Type B pancreatic cell (in vitro differentiated cells): Measurements from ENCODE around the gene SELENOH. TPM values are rescaled to one million over a fixed set of nuclear protein-coding genes. Genes with fewer than 3 reads are reported as not detected.
A peak's percentile ranks its signal among the peaks of the same experiment; 100 is the strongest.

ENCODE experiments used
- DNase-seq: peaks from one replicate; pipeline ENCODE4 v3.0.0; 2021; ENCODE audit warnings: mixed read lengths; ENCODE audit not compliant: unreplicated experiment; ENCODE audit errors: extremely low spot score
- H3K27ac Mint-ChIP-seq: 2 replicates; pipeline ENCODE4 v1.8.0; 2021; ENCODE audit warnings: mild to moderate bottlenecking, mixed read lengths
- H3K27me3 Mint-ChIP-seq: 2 replicates; pipeline ENCODE4 v1.8.0; 2021; ENCODE audit warnings: mixed read lengths
- H3K36me3 Mint-ChIP-seq: 2 replicates; pipeline ENCODE4 v1.8.0; 2021; ENCODE audit warnings: mixed read lengths
- H3K4me1 Mint-ChIP-seq: one replicate; pipeline ENCODE4 v1.8.0; 2021; ENCODE audit warnings: mixed read lengths; ENCODE audit not compliant: unreplicated experiment
- H3K4me3 Mint-ChIP-seq: 2 replicates; pipeline ENCODE4 v1.8.0; 2021; ENCODE audit warnings: mild to moderate bottlenecking, mixed read lengths
- H3K9me3 Mint-ChIP-seq: 2 replicates; pipeline ENCODE4 v1.8.0; 2021; ENCODE audit warnings: mixed read lengths
- CTCF ChIP-seq: fragments of 200-600 bp; sonication (generic); conservative IDR thresholded peaks from 2 replicates; pipeline ENCODE4 v1.5.0; 2021; ENCODE audit warnings: antibody characterized with exemption, mild to moderate bottlenecking
- total RNA-seq: library from RNA; stranded (reverse); gene quantifications from 2 replicates; pipeline ENCODE4 v1.2.1, GENCODE V29; 2021; ENCODE audit warnings: low replicate concordance

The SELENOH gene
- total RNA-seq, 1 donor from 2014 or later, result 144 TPM

- Mint-ChIP-seq H3K4me3 (peak overlapping the region; percentile 99), H3K9me3 (peaks cover 5% of the 10 kb centered on the region), H3K27me3 (no peaks in the 10 kb centered on the region), H3K4me1 (peaks cover 23% of the 10 kb centered on the region), H3K36me3 (peaks cover 12% of the 10 kb centered on the region), H3K27ac (peak overlapping the region; percentile 100)
- no peak for TF ChIP-seq CTCF
- DNase-seq, result no peak
Observed at GRCh38 chr11:57762235-57762861, 21.1 kb downstream of the SELENOH start.

- Mint-ChIP-seq H3K27me3 (no peaks in the 10 kb centered on the region), H3K4me1 (peaks cover 23% of the 10 kb centered on the region), H3K36me3 (peaks cover 15% of the 10 kb centered on the region), H3K9me3 (peaks cover 5% of the 10 kb centered on the region), H3K4me3 (peak overlapping the region; percentile 99), H3K27ac (peak overlapping the region; percentile 100)
- peak; percentile 58 for TF ChIP-seq CTCF
- no peak for DNase-seq
Observed at GRCh38 chr11:57763568-57763967, 22.3 kb downstream of the SELENOH start.

GRCh38 chr11:57764021-57764420, 22.7 kb downstream of the SELENOH start:
- H3K4me1 Mint-ChIP-seq, result peaks cover 23% of the 10 kb centered on the region
- H3K9me3 Mint-ChIP-seq, result peaks cover 5% of the 10 kb centered on the region
- no peak for DNase-seq
- no peaks in the 10 kb centered on the region for H3K27me3 Mint-ChIP-seq
- H3K36me3 Mint-ChIP-seq, result peaks cover 15% of the 10 kb centered on the region
- H3K27ac Mint-ChIP-seq, result peak overlapping the region; percentile 100
- peak overlapping the region; percentile 99 for H3K4me3 Mint-ChIP-seq
- TF ChIP-seq CTCF, result no peak

GRCh38 chr11:57764566-57764965, 23.3 kb downstream of the SELENOH start:
- Mint-ChIP-seq H3K27me3 (no peaks in the 10 kb centered on the region), H3K27ac (peak overlapping the region; percentile 100), H3K36me3 (peaks cover 18% of the 10 kb centered on the region), H3K4me3 (peak overlapping the region; percentile 99), H3K4me1 (peaks cover 26% of the 10 kb centered on the region), H3K9me3 (peaks cover 5% of the 10 kb centered on the region)
- DNase-seq, result no peak
- no peak for TF ChIP-seq CTCF

- Mint-ChIP-seq H3K4me3 (peak overlapping the region; percentile 99), H3K9me3 (peaks cover 5% of the 10 kb centered on the region), H3K27me3 (no peaks in the 10 kb centered on the region), H3K36me3 (peaks cover 22% of the 10 kb centered on the region), H3K4me1 (peaks cover 30% of the 10 kb centered on the region), H3K27ac (peak overlapping the region; percentile 100)
- DNase-seq, result no peak
- TF ChIP-seq CTCF, result no peak
Observed at GRCh38 chr11:57764972-57765371, 23.7 kb downstream of the SELENOH start.

- Mint-ChIP-seq H3K27ac (peak overlapping the region; percentile 88), H3K9me3 (peaks cover 5% of the 10 kb centered on the region), H3K36me3 (peaks cover 27% of the 10 kb centered on the region), H3K27me3 (no peaks in the 10 kb centered on the region), H3K4me3 (no peak overlapping the region), H3K4me1 (peaks cover 48% of the 10 kb centered on the region)
- no peak for TF ChIP-seq CTCF
- DNase-seq, result no peak
Observed at GRCh38 chr11:57770793-57771192, 29.5 kb downstream of the SELENOH start.
